Karpas-422 (cell line): ENCODE data around the gene SPI1. TPM values are rescaled to one million over a fixed set of nuclear protein-coding genes. Genes with fewer than 3 reads are reported as not detected.

ENCODE experiments used
- DNase-seq: peaks from one replicate; pipeline ENCODE4 v3.0.0-alpha.2; 2015
- H2AFZ ChIP-seq: fragments of 200-600 bp; sonication (generic); 2 replicates; pipeline ENCODE4 v1.6.1; 2014; ENCODE audit warnings: antibody characterized with exemption, low read length, mixed read lengths
- H3K27ac ChIP-seq: fragments of 200-600 bp; sonication (generic); 2 replicates; pipeline ENCODE4 v1.5.1; 2014; ENCODE audit warnings: mild to moderate bottlenecking, low read length, moderate library complexity
- H3K27me3 ChIP-seq: fragments of 200-600 bp; sonication (generic); 2 replicates; pipeline ENCODE4 v1.6.1; 2014; ENCODE audit warnings: low read length, mixed read lengths
- H3K36me3 ChIP-seq: fragments of 200-600 bp; sonication (generic); 2 replicates; pipeline ENCODE4 v1.6.1; 2014; ENCODE audit warnings: low read length, mixed read lengths; ENCODE audit not compliant: insufficient read depth
- H3K4me1 ChIP-seq: fragments of 200-600 bp; sonication (generic); 2 replicates; pipeline ENCODE4 v1.6.1; 2014; ENCODE audit warnings: mild to moderate bottlenecking, low read length, mixed read lengths
- H3K4me2 ChIP-seq: fragments of 200-600 bp; sonication (generic); 2 replicates; pipeline ENCODE4 v1.6.1; 2014; ENCODE audit warnings: low read length, low read depth, mild to moderate bottlenecking; ENCODE audit not compliant: poor library complexity, severe bottlenecking
- H3K4me3 ChIP-seq: fragments of 200-600 bp; sonication (generic); 2 replicates; pipeline ENCODE4 v1.5.1; 2014; ENCODE audit warnings: mild to moderate bottlenecking, antibody characterized with exemption, low read length, mixed read lengths
- H3K79me2 ChIP-seq: fragments of 200-600 bp; sonication (generic); 2 replicates; pipeline ENCODE4 v1.6.1; 2014; ENCODE audit warnings: mild to moderate bottlenecking, low read length, mixed read lengths
- H3K9ac ChIP-seq: fragments of 200-600 bp; sonication (generic); 2 replicates; pipeline ENCODE4 v1.6.0; 2014; ENCODE audit warnings: low read length
- H3K9me2 ChIP-seq: fragments of 200-600 bp; sonication (generic), shearing (Covaris generic); replicated peaks from 2 replicates; pipeline ENCODE4 v1.6.0; 2014; ENCODE audit warnings: mild to moderate bottlenecking, low read length, moderate library complexity; ENCODE audit not compliant: insufficient read depth
- H3K9me3 ChIP-seq: fragments of 300-700, 200-600 bp; sonication (generic); 2 replicates; pipeline ENCODE4 v1.6.1; 2014; ENCODE audit warnings: low read length, mixed read lengths
- H4K20me1 ChIP-seq: fragments of 200-600 bp; sonication (generic); 2 replicates; pipeline ENCODE4 v1.6.1; 2014; ENCODE audit warnings: mild to moderate bottlenecking, antibody characterized with exemption, low read length, low read depth; ENCODE audit not compliant: insufficient read depth
- total RNA-seq: library from RNA; depleted of rRNA; stranded (reverse); fragments of >200 nt; shearing (Covaris generic); gene quantifications from 2 replicates; pipeline ENCODE4 v1.2.3, GENCODE V29; 2014; ENCODE audit warnings: low replicate concordance

The SPI1 gene
- total RNA-seq, 1 experiment from 2014 or later = 114 TPM

DNA sequence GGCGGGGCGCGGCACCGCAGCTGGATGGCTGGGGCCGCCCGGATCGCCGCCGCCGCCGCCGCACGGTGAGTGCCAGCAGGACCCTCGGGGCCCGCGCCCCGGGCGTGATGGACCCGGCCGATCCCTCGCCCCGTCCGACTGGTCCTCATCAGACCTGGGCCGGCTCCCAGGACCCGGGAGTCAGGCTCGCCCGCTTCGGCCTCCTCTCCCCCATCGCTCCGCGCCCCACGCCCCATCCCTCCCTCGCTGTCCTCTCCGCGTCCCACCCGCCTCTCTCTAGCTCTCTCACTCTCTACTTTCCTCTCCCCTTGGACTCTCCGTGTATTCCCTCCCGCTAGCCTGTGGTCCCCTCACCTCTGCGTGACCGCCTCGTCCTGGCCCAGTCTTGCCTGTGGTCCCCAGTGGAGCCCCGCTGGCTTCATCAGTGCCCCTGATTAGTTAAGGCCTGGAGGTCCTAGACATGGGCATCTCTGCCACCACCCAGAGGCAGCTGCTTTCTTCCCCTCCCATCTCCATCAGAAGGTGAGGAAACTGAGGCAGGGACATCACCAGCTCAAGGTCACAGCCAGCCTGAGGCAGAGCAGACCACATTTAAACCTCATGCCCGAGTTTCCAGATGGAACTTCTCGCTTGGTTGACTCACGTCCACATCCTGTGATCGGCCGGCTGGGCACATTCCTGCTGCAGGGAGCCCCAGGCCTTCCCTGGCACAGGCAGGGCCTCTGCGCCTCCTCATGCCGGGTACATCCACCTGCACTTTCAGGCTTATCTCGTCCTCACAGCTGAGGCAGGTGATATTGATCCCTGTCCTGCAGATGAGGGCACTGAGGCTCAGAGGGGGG lies 30.5 kb upstream of the SPI1 start:
- no peaks in the 10 kb centered on the region for H3K9me2 ChIP-seq
- peak overlapping the region; percentile 62 for H3K27ac ChIP-seq
- peak overlapping the region; percentile 86 for H3K4me3 ChIP-seq
- no peaks in the 10 kb centered on the region for H4K20me1 ChIP-seq
- H3K4me1 ChIP-seq = peaks cover 41% of the 10 kb centered on the region
- no peaks in the 10 kb centered on the region for H3K9me3 ChIP-seq
- no peaks in the 10 kb centered on the region for H3K27me3 ChIP-seq
- DNase-seq = no peak
- H2AFZ ChIP-seq = peak overlapping the region; percentile 47; the same call in 1 of the 2 replicates
- no peaks in the 10 kb centered on the region for H3K36me3 ChIP-seq
- peaks cover 10% of the 10 kb centered on the region for H3K79me2 ChIP-seq
- H3K9ac ChIP-seq = peak overlapping the region; percentile 85
- peak overlapping the region; percentile 87 for H3K4me2 ChIP-seq

DNA sequence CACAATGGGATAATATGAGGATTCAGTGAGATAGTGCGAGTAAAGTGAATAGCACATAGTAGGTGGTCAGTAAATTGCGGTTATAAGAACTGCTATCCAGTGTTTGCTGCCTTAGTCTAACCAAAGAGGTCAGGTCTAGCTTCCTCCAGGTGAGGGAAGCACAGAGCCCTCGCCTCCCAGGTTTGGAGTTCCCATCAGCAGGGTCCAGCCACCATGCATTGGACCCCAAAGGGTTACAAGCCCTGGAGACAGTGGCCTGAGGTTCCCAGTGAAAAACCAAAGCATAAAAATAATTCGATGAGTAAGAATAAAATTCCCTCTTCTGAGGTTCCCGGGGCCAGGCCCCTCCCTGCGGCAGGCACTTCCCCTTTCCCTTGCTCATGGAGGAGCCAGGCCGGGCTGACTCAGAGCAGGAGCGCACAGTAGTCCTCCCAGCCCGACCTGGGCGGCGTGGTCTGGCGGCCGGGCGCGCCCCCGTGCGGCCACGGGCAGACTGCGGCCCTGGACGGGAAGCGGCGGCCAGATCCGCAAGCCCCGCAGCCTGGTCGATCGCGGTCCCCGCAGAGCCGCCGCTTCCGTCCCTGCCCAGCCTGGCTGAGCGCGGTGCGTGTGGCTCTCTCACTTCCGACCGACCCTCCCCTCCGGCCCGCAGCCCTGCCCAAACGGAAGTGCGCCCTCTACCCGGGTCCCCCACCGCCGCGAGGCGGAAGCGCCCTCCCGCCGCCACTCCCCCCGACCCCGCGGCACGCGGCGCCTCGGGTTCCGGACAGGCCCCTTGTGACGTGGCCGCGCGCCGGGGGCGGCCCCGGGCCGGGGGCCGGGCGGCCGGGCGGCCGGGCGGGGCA lies 29.6 kb upstream of the SPI1 start, which contains the start of gene SLC39A13:
Gene SLC39A13 (plus strand): TSS at position 845 of the 845 bp plus-strand sequence. CDS start 1,505 bp downstream, outside the sequence.
- Histone ChIP-seq H3K4me2 (peak within 1 kb of the TSS; percentile 93), H3K36me3 (no peaks in the 10 kb centered on the region), H3K4me3 (peak within 1 kb of the TSS; percentile 86), H3K9me2 (no peaks in the 10 kb centered on the region), H3K27ac (peak within 1 kb of the TSS; percentile 98), H2AFZ (peak within 1 kb of the TSS; percentile 47; the same call in 1 of the 2 replicates), H3K27me3 (no peaks in the 10 kb centered on the region), H3K9ac (peak within 1 kb of the TSS; percentile 85), H3K79me2 (peaks cover 10% of the 10 kb centered on the region), H3K9me3 (no peaks in the 10 kb centered on the region), H3K4me1 (peaks cover 49% of the 10 kb centered on the region), H4K20me1 (no peaks in the 10 kb centered on the region)
- peak; percentile 99 for DNase-seq

DNA sequence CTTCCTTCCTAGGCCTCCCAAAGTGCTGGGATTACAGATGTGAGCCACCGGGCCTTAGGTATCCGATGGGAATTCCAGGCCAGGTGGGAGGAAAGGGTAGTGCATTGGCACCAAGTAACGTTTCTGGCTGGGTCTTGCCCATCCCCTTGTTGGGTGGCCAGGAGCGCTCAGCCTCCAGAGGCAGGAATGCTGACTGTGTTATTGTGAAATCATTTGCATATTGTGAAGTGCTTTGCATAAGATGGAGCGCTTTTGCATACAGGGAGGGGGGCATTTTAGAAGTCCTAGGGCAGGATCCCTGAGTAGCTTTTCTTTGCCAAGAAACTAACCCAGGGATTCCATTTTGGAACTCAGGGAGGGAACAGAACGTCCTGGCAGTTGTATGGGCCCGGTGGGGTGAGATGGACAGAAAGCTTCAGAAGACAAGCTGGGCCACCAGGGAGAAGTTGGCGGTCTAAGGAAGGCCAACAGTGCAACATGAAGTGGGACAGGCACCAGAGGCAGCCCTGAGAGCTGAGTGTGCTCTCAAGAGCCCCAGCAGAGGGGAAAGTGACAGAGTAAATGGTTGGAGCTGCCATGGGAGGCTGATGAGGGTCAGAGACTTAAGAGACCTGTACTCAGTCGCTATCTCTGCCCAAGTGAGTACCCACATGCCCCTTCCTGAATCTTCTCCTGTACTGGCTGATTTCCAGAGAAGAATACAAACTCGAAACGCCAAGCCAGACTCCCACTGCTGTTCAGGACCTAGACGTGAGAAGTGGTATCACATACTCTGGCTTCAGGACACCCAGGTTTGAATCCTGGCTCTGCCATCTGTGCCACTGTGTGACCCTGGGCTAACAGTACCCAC lies 28.8 kb upstream of the SPI1 start:
- Histone ChIP-seq H3K27me3 (no peaks in the 10 kb centered on the region), H3K4me1 (peaks cover 53% of the 10 kb centered on the region), H4K20me1 (no peaks in the 10 kb centered on the region), H3K79me2 (peaks cover 10% of the 10 kb centered on the region), H3K9me3 (no peaks in the 10 kb centered on the region), H3K9me2 (no peaks in the 10 kb centered on the region), H3K36me3 (no peaks in the 10 kb centered on the region), H3K4me3 (peak overlapping the region; percentile 75), H3K27ac (peak overlapping the region; percentile 98), H3K4me2 (peak overlapping the region; percentile 93), H3K9ac (peak overlapping the region; percentile 82), H2AFZ (no peak overlapping the region; the same call in 1 of the 2 replicates)
- peak; percentile 77 for DNase-seq

- Histone ChIP-seq H3K4me3 (no peak overlapping the region), H3K9ac (peak overlapping the region; percentile 37; the same call in 1 of the 2 replicates), H3K36me3 (no peaks in the 10 kb centered on the region), H3K4me1 (peaks cover 64% of the 10 kb centered on the region), H3K27me3 (no peaks in the 10 kb centered on the region), H3K79me2 (peaks cover under 1% of the 10 kb centered on the region; the same call in 1 of the 2 replicates), H3K27ac (peak overlapping the region; percentile 66), H3K4me2 (no peak overlapping the region), H3K9me2 (no peaks in the 10 kb centered on the region), H3K9me3 (no peaks in the 10 kb centered on the region), H2AFZ (peak overlapping the region; percentile 27; the same call in 1 of the 2 replicates), H4K20me1 (no peaks in the 10 kb centered on the region)
- DNase-seq = no peak
Measured at GRCh38 chr11:47403571-47403970, 25.2 kb upstream of the SPI1 start.

GRCh38 chr11:47403135-47403534 lies 24.8 kb upstream of the SPI1 start:
- no peaks in the 10 kb centered on the region for H3K27me3 ChIP-seq
- H3K9me3 ChIP-seq = no peaks in the 10 kb centered on the region
- H3K4me1 ChIP-seq = peaks cover 68% of the 10 kb centered on the region
- no peaks in the 10 kb centered on the region for H3K79me2 ChIP-seq
- H3K9me2 ChIP-seq = no peaks in the 10 kb centered on the region
- H3K27ac ChIP-seq = peak overlapping the region; percentile 66
- no peak for DNase-seq
- H3K4me2 ChIP-seq = no peak overlapping the region
- H2AFZ ChIP-seq = peak overlapping the region; percentile 27; the same call in 1 of the 2 replicates
- no peaks in the 10 kb centered on the region for H3K36me3 ChIP-seq
- H3K9ac ChIP-seq = peak overlapping the region; percentile 37; the same call in 1 of the 2 replicates
- no peak overlapping the region for H3K4me3 ChIP-seq
- no peaks in the 10 kb centered on the region for H4K20me1 ChIP-seq

- Histone ChIP-seq H3K9me3 (no peaks in the 10 kb centered on the region), H3K9me2 (no peaks in the 10 kb centered on the region), H3K36me3 (no peaks in the 10 kb centered on the region), H4K20me1 (no peaks in the 10 kb centered on the region), H3K4me1 (peaks cover 54% of the 10 kb centered on the region), H3K9ac (peak overlapping the region; percentile 95), H2AFZ (no peak overlapping the region), H3K27me3 (no peaks in the 10 kb centered on the region), H3K4me3 (peak overlapping the region; percentile 84), H3K27ac (peak overlapping the region; percentile 100), H3K79me2 (no peaks in the 10 kb centered on the region), H3K4me2 (peak overlapping the region; percentile 86)
- peak; percentile 88 for DNase-seq
Measured at GRCh38 chr11:47400768-47401279, 22.5 kb upstream of the SPI1 start.

DNA sequence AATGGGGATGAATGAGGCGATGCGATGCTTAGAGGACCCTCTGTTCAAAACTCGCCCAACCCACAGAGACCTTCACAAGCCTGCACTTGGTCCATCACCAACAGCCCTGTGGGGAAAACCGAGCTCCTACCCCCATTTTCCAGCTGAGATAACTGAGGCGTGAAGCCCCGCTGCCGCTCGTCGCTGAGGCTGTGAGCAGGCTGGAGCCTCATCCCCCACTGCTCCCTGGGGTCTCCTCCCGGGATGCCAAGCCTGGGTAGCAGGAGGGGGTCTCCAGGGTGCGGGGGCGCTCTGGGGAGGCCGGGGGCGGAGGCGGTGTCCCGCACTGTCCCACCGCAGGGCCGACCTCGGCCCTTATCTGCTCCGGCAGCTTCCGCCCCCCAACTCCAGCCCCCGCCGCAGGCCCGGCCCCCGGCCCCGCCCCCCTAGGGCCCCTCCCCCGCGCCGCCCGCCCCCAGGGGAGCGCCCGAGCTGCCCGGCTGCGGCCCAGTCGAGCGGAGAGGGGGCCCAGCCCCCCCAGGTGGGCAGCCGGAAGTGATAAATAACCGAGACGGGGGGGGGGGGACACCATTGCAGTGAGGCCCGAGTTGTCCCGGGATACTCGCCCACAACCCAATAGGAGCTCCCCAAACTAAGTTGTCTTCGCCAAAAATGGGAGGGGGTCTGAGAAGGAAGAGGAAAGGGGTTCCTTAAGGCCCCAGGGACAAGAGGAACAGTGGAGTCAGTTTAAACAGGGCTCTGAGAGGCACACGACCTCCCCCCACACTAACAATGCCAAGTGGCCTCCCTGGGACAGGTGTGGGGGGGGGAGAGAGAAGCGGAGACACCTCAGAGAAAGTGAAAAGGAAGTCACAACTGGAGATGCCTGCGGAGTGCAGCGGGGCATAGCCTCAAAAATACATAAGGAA lies 21.8 kb upstream of the SPI1 start:
- peak; percentile 94 for DNase-seq
- H3K4me2 ChIP-seq = peak overlapping the region; percentile 86
- H2AFZ ChIP-seq = no peak overlapping the region

More for the DNA sequence above, 21.8 kb upstream of the SPI1 start:
- no peaks in the 10 kb centered on the region for H3K27me3 ChIP-seq
- H3K9ac ChIP-seq = peak overlapping the region; percentile 95
- peaks cover 61% of the 10 kb centered on the region for H3K4me1 ChIP-seq
- H3K9me2 ChIP-seq = no peaks in the 10 kb centered on the region
- no peaks in the 10 kb centered on the region for H4K20me1 ChIP-seq
- no peaks in the 10 kb centered on the region for H3K9me3 ChIP-seq
- peak overlapping the region; percentile 84 for H3K4me3 ChIP-seq
- H3K79me2 ChIP-seq = no peaks in the 10 kb centered on the region
- H3K36me3 ChIP-seq = no peaks in the 10 kb centered on the region
- H3K27ac ChIP-seq = peak overlapping the region; percentile 100
